ENCODE data around the gene NDUFA8. TPM values are rescaled to one million over a fixed set of nuclear protein-coding genes. Genes with fewer than 3 reads are reported as not detected.

NDUFA8 gene
- total RNA-seq, 1 experiment from 2014 or later = 105 TPM

DNA sequence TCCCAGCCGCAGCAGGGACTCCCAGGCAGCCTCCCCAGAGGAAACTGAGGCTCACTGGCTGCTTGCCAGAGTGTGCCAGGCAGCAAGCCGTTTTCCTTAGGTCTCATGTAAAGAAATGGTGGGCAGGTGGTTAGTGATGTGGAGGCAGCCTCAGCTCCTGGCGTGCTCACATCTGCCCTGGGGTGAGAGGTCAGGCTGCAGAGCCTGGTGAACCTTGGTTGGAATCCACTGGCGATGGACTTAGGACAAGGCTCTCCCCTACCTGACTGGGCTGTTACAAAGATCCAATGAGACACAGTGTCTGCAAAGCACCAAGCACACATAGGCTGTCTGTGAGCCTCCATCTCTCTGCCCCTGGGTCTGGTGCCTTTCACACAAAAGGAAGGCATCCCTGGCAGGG is 38.3 kb upstream of the NDUFA8 start:
- H3K9me3 ChIP-seq (ENCODE audit: low read depth, low read length, poor library complexity, severe bottlenecking) = no peaks in the 10 kb centered on the region
- H3K4me3 ChIP-seq (ENCODE audit: low read depth, low read length, poor library complexity, severe bottlenecking) = no peak overlapping the region
- ChIA-PET POLR2A (ENCODE audit: low non-redundant PET) (no interaction called here), CTCF (no interaction called here)
- no TSS peak for BruUV-seq (replicated peaks)
- H3K27me3 ChIP-seq (replicated peaks; ENCODE audit: insufficient read depth, low read depth, low read length, poor library complexity) = peaks cover 32% of the 10 kb centered on the region
- no peak for TF ChIP-seq EZH2 (IDR thresholded peaks at IDR 0.05; ENCODE audit: borderline replicate concordance, low read depth, low read length, poor library complexity, severe bottlenecking)
- TF ChIP-seq CTCF (conservative IDR thresholded peaks at IDR 0.05; ENCODE audit: low read depth, low read length) = no peak
- H3K36me3 ChIP-seq (ENCODE audit: insufficient read depth, low read length, poor library complexity, severe bottlenecking) = no peaks in the 10 kb centered on the region
- intact Hi-C loops (cut with micrococcal nuclease; ENCODE audit: unreplicated experiment) = no loop called here
- DNase-seq (ENCODE audit: low spot score) = no peak
- no peak overlapping the region for H3K27ac ChIP-seq (ENCODE audit: low read depth, low read length, poor library complexity, severe bottlenecking)
- H3K4me1 ChIP-seq (ENCODE audit: insufficient read depth, low read length, poor library complexity, severe bottlenecking) = no peaks in the 10 kb centered on the region

DNA sequence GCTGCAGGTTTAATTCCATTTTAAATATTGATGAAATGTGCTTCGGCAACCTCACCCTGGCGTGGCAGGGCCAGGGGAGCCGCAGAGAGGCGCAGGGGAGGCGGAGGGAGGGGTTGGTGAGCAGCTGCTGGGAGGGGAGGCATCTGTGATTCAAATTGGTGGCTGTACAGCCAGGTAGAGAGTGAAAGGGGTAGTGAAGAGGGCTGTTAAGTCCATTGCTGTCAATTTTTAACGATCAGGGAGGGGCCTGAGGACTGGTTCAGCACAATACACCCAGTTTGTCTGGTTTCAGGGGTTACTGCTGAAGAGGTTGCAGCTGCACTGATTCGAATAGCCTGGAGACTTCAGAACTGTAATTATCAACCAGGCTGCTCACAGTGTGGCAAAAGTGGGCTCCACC is 37.8 kb upstream of the NDUFA8 start:
- intact Hi-C loops (cut with micrococcal nuclease; ENCODE audit: unreplicated experiment) = no loop called here
- Histone ChIP-seq H3K9me3 (ENCODE audit: low read depth, low read length, poor library complexity, severe bottlenecking) (no peaks in the 10 kb centered on the region), H3K4me1 (ENCODE audit: insufficient read depth, low read length, poor library complexity, severe bottlenecking) (no peaks in the 10 kb centered on the region), H3K27ac (ENCODE audit: low read depth, low read length, poor library complexity, severe bottlenecking) (no peak overlapping the region), H3K4me3 (ENCODE audit: low read depth, low read length, poor library complexity, severe bottlenecking) (no peak overlapping the region), H3K27me3 (replicated peaks; ENCODE audit: insufficient read depth, low read depth, low read length, poor library complexity) (peaks cover 32% of the 10 kb centered on the region), H3K36me3 (ENCODE audit: insufficient read depth, low read length, poor library complexity, severe bottlenecking) (no peaks in the 10 kb centered on the region)
- POLR2A ChIA-PET (ENCODE audit: low non-redundant PET) = no interaction called here
- no peak for DNase-seq (ENCODE audit: low spot score)
- CTCF ChIA-PET = no interaction called here
- BruUV-seq (replicated peaks) = no TSS peak
- no peak for TF ChIP-seq CTCF (conservative IDR thresholded peaks at IDR 0.05; ENCODE audit: low read depth, low read length)
- TF ChIP-seq EZH2 (IDR thresholded peaks at IDR 0.05; ENCODE audit: borderline replicate concordance, low read depth, low read length, poor library complexity, severe bottlenecking) = no peak

GRCh38 chr9:122195875-122196274 is 36.3 kb upstream of the NDUFA8 start:
- H3K9me3 ChIP-seq (ENCODE audit: low read depth, low read length, poor library complexity, severe bottlenecking) = no peaks in the 10 kb centered on the region
- no peak overlapping the region for H3K4me3 ChIP-seq (ENCODE audit: low read depth, low read length, poor library complexity, severe bottlenecking)
- ChIA-PET CTCF (no interaction called here), POLR2A (ENCODE audit: low non-redundant PET) (no interaction called here)
- no TSS peak for BruUV-seq (replicated peaks)
- TF ChIP-seq EZH2 (IDR thresholded peaks at IDR 0.05; ENCODE audit: borderline replicate concordance, low read depth, low read length, poor library complexity, severe bottlenecking) (no peak), CTCF (conservative IDR thresholded peaks at IDR 0.05; ENCODE audit: low read depth, low read length) (no peak)
- intact Hi-C loops (cut with micrococcal nuclease; ENCODE audit: unreplicated experiment) = no loop called here
- peaks cover 32% of the 10 kb centered on the region for H3K27me3 ChIP-seq (replicated peaks; ENCODE audit: insufficient read depth, low read depth, low read length, poor library complexity)
- DNase-seq (ENCODE audit: low spot score) = no peak
- H3K4me1 ChIP-seq (ENCODE audit: insufficient read depth, low read length, poor library complexity, severe bottlenecking) = no peaks in the 10 kb centered on the region
- H3K36me3 ChIP-seq (ENCODE audit: insufficient read depth, low read length, poor library complexity, severe bottlenecking) = no peaks in the 10 kb centered on the region
- no peak overlapping the region for H3K27ac ChIP-seq (ENCODE audit: low read depth, low read length, poor library complexity, severe bottlenecking)
